CD4-positive, alpha-beta memory T cell (primary cell): ENCODE measurements around the gene RBM8A. TPM values are rescaled to one million over a fixed set of nuclear protein-coding genes. Genes with fewer than 3 reads are reported as not detected.

Source experiments
- CTCF ChIA-PET: fragments of 350-600 bp; sonication (Branson Sonifier 250); formaldehyde crosslinking; loops from one replicate; lab custom pipeline; 2021; ENCODE audit warnings: inconsistent platforms; ENCODE audit not compliant: partially characterized antibody; lab: Charles Lee
- POLR2A ChIA-PET: fragments of 350-600 bp; sonication (Branson Sonifier 250); formaldehyde crosslinking; loops from one replicate; lab custom pipeline; 2021; ENCODE audit not compliant: partially characterized antibody; lab: Charles Lee
- DNase-seq, 5 donors: peaks; one replicate each; pipeline versions ENCODE4 v3.0.0 to v3.0.0-alpha.2; 2020 to 2022; ENCODE audit warnings: mixed read lengths in 1 of 5
- H3K27ac ChIP-seq: one replicate; pipeline ENCODE4 v1.7.0; 2013; ENCODE audit warnings: low read depth, low read length
- H3K27me3 ChIP-seq: 2 replicates; pipeline ENCODE4 v1.7.0; 2013; ENCODE audit warnings: mild to moderate bottlenecking, low read length, moderate library complexity; ENCODE audit not compliant: insufficient read depth
- H3K36me3 ChIP-seq: 2 replicates; pipeline ENCODE4 v1.7.0; 2013; ENCODE audit warnings: mild to moderate bottlenecking, low read length, moderate library complexity; ENCODE audit not compliant: insufficient read depth
- H3K4me1 ChIP-seq: 2 replicates; pipeline ENCODE4 v1.7.0; 2013; ENCODE audit warnings: mild to moderate bottlenecking, low read length, moderate library complexity; ENCODE audit not compliant: insufficient read depth
- H3K4me3 ChIP-seq, 2 donors: one replicate each; pipeline ENCODE4 v1.7.0; 2013; ENCODE audit warnings: low read length in 2 of 2, mild to moderate bottlenecking in 1 of 2
- H3K9me3 ChIP-seq, 2 donors: one replicate each; pipeline ENCODE4 v1.7.0; 2013; ENCODE audit warnings: low read length in 2 of 2, control low read depth in 1 of 2; ENCODE audit not compliant: control insufficient read depth in 1 of 2
- H3K27ac Mint-ChIP-seq, 7 donors: one replicate each; pipeline ENCODE4 v1.8.0; 2020 to 2021; ENCODE audit warnings: mixed read lengths in 7 of 7, mild to moderate bottlenecking in 6 of 7, inconsistent platforms in 3 of 7, moderate library complexity in 3 of 7
- H3K27me3 Mint-ChIP-seq, 2 donors: one replicate each; pipeline ENCODE4 v1.8.0; 2020 to 2021; ENCODE audit warnings: mixed read lengths in 2 of 2
- H3K36me3 Mint-ChIP-seq, 2 donors: one replicate each; pipeline ENCODE4 v1.8.0; 2020 to 2021; ENCODE audit warnings: mixed read lengths in 2 of 2, inconsistent platforms in 1 of 2, mild to moderate bottlenecking in 1 of 2
- H3K4me1 Mint-ChIP-seq, 4 donors: one replicate each; pipeline ENCODE4 v1.8.0; 2020 to 2021; ENCODE audit warnings: mixed read lengths in 4 of 4, mild to moderate bottlenecking in 1 of 4
- H3K4me3 Mint-ChIP-seq, 8 donors: one replicate each; pipeline ENCODE4 v1.8.0; 2020 to 2021; ENCODE audit warnings: mixed read lengths in 8 of 8, mild to moderate bottlenecking in 7 of 8, moderate library complexity in 6 of 8, inconsistent platforms in 3 of 8
- H3K9me3 Mint-ChIP-seq, 8 donors: one replicate each; pipeline ENCODE4 v1.8.0; 2020 to 2021; ENCODE audit warnings: mixed read lengths in 8 of 8, mild to moderate bottlenecking in 5 of 8, inconsistent platforms in 3 of 8, moderate library complexity in 1 of 8
- intact Hi-C: fragments of 100-400 bp; cut with micrococcal nuclease; formaldehyde crosslinking; loops from one replicate; pipeline ENCODE4 v1.15.1; 2023
- polyA plus RNA-seq, 2 donors: library from polyadenylated mRNA; unstranded; fragments of 300-500 nt; fragmentation: Illumina TruSeq; gene quantifications; one replicate each; pipeline ENCODE4 v1.2.3, GENCODE V29; 2021
- total RNA-seq, 2 experiments: library from RNA; stranded (reverse); gene quantifications; one replicate each; pipeline ENCODE4 v1.2.3, GENCODE V29; 2021

The RBM8A gene
- total and polyA plus RNA-seq, 4 experiments from 2014 or later: 116 to 169 (median 126) TPM

- H3K4me3 Mint-ChIP-seq: no peak overlapping the region
- POLR2A ChIA-PET: interaction anchor here (1.4 kb wide), 1 partner anchor 32 kb away, joined by 3 read pairs; the partner anchor contains the start of gene RBM8A
- intact Hi-C loops: no loop called here
Observed at GRCh38 chr1:145895471-145895870, 31.8 kb downstream of the RBM8A start.

GRCh38 chr1:145893306-145894055 lies 33.8 kb downstream of the RBM8A start:
- H3K9me3 ChIP-seq: no peaks in the 10 kb centered on the region
- intact Hi-C loops: no loop called here
- POLR2A ChIA-PET: interaction anchor here (2.8 kb wide), 1 partner anchor 34 kb away, joined by 12 read pairs; the partner anchor contains the start of gene PIAS3
- no peaks in the 10 kb centered on the region for H3K4me1 ChIP-seq
- no peak overlapping the region for H3K4me3 ChIP-seq
- H3K36me3 Mint-ChIP-seq: peaks cover 3 to 7% of the 10 kb centered on the region in 2 donors
- H3K27me3 ChIP-seq: no peaks in the 10 kb centered on the region
- no peak for DNase-seq
- H3K27me3 Mint-ChIP-seq: no peaks in the 10 kb centered on the region
- H3K36me3 ChIP-seq: no peaks in the 10 kb centered on the region
- H3K27ac ChIP-seq: no peak overlapping the region
- peak overlapping the region in 1 of 8 donors; percentile 43 for H3K4me3 Mint-ChIP-seq
- CTCF ChIA-PET: interaction anchor here (1.4 to 4.4 kb wide), 10 partner anchors 9 to 124 kb away, joined by 4 to 43 read pairs (median 12); partner anchors contain the start of genes LIX1L and NUDT17
- H3K4me1 Mint-ChIP-seq: no peaks in the 10 kb centered on the region
- H3K27ac Mint-ChIP-seq: peak overlapping the region in 1 of 7 donors; percentile 42
- H3K9me3 Mint-ChIP-seq: no peaks in the 10 kb centered on the region

More at GRCh38 chr1:145895471-145895870, 31.8 kb downstream of the RBM8A start:
- no peaks in the 10 kb centered on the region for H3K4me1 Mint-ChIP-seq
- H3K27me3 ChIP-seq: no peaks in the 10 kb centered on the region
- no peak overlapping the region for H3K4me3 ChIP-seq
- peaks cover 3 to 7% of the 10 kb centered on the region in 2 donors for H3K36me3 Mint-ChIP-seq
- H3K9me3 ChIP-seq: no peaks in the 10 kb centered on the region
- H3K9me3 Mint-ChIP-seq: no peaks in the 10 kb centered on the region
- no peaks in the 10 kb centered on the region for H3K36me3 ChIP-seq
- H3K27ac ChIP-seq: no peak overlapping the region
- no peaks in the 10 kb centered on the region for H3K27me3 Mint-ChIP-seq
- no peaks in the 10 kb centered on the region for H3K4me1 ChIP-seq
- CTCF ChIA-PET: interaction anchor here (0.7 to 2.0 kb wide), 6 partner anchors 13 to 119 kb away, joined by 3 to 6 read pairs (median 3); no protein-coding TSS in a partner anchor
- H3K27ac Mint-ChIP-seq: no peak overlapping the region
- no peak for DNase-seq

DNA sequence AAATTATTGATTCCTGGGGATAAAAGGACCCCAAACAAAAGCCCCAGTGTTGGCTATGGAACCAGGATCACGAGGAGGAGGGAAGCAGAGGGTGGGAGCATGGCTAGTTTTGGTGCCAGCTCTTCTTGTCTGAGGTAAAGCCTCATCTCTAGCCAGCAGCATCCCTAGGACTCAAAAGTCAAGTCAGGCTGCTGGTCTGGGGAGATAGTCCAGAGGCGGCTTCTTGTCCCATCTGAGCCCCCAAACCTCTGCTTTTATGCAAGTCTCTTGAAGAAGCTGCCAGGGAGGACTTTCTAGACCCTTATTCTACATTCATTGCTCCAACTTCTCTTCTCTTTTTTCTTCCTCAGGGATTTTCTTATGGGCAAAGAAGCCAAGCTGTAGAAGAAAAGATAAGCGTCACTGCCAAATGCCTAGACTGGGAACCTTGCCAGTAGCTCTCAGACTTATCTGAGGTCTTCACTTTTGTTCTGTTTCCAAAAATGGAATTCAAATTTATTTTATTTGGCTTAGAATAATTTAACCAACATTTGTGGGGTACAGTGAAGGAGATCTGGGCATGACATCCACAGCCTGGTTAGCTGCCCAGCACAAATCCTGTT lies 34.7 kb downstream of the RBM8A start:
- Mint-ChIP-seq H3K36me3 (peaks cover 3% of the 10 kb centered on the region in 2 donors), H3K27ac (no peak overlapping the region), H3K9me3 (no peaks in the 10 kb centered on the region), H3K27me3 (no peaks in the 10 kb centered on the region), H3K4me3 (no peak overlapping the region), H3K4me1 (no peaks in the 10 kb centered on the region)
- intact Hi-C loops: no loop called here
- no peaks in the 10 kb centered on the region for H3K4me1 ChIP-seq
- POLR2A ChIA-PET: interaction anchor here (0.7 to 2.8 kb wide), 4 partner anchors 26 to 115 kb away, joined by 3 to 12 read pairs (median 6); partner anchors contain the start of genes NUDT17 and PIAS3
- DNase-seq: no peak
- H3K9me3 ChIP-seq: no peaks in the 10 kb centered on the region
- CTCF ChIA-PET: interaction anchor here (0.6 to 4.4 kb wide), 20 partner anchors 9 to 134 kb away, joined by 3 to 43 read pairs (median 6); partner anchors contain the start of genes ITGA10, LIX1L, NUDT17 and RBM8A
- H3K36me3 ChIP-seq: no peaks in the 10 kb centered on the region
- no peak overlapping the region for H3K4me3 ChIP-seq
- no peak overlapping the region for H3K27ac ChIP-seq
- H3K27me3 ChIP-seq: no peaks in the 10 kb centered on the region

- Histone ChIP-seq H3K27me3 (no peaks in the 10 kb centered on the region), H3K9me3 (no peaks in the 10 kb centered on the region), H3K27ac (no peak overlapping the region), H3K36me3 (no peaks in the 10 kb centered on the region), H3K4me3 (no peak overlapping the region), H3K4me1 (no peaks in the 10 kb centered on the region)
- Mint-ChIP-seq H3K27me3 (peaks cover 0 to under 1% of the 10 kb centered on the region in 2 donors), H3K9me3 (no peaks in the 10 kb centered on the region), H3K4me1 (peaks cover 0 to 2% (median under 1%) of the 10 kb centered on the region in 4 donors), H3K27ac (no peak overlapping the region), H3K4me3 (no peak overlapping the region), H3K36me3 (no peaks in the 10 kb centered on the region)
- POLR2A ChIA-PET: interaction anchor here (0.7 to 2.8 kb wide), 6 partner anchors 27 to 115 kb away, joined by 3 to 12 read pairs (median 4); partner anchors contain the start of genes NUDT17, PIAS3 and RBM8A
- intact Hi-C loops: loop anchor here (1.0 kb wide), 1 partner anchor 121 kb away; no protein-coding TSS in a partner anchor
- DNase-seq: peak; percentile 21 to 50 (median 38)
- CTCF ChIA-PET: interaction anchor here (0.7 to 4.4 kb wide), 23 partner anchors 10 to 134 kb away, joined by 3 to 43 read pairs (median 5); partner anchors contain the start of genes HJV, ITGA10, LIX1L and NUDT17
Observed at GRCh38 chr1:145891587-145892485, 35.4 kb downstream of the RBM8A start.

DNA sequence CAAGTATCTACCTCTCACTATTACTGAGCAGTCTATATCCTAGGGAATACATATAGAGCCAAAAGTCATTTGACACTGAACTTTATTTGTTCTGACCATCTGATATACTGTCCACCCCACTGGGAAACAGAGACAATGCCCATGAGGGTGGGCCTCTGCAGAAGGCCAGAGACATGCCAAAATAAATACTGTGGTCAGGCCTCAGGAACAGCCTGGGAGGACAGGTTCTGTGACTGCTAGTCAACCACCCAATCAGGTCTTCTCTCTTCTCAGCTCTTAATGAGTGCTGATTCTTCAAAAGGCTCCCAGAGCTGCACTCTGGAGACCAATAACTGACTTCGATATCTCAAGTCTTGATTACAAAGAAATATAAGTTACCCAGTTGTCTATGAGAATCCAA lies 36.1 kb downstream of the RBM8A start:
- H3K9me3 ChIP-seq: no peaks in the 10 kb centered on the region
- Mint-ChIP-seq H3K36me3 (no peaks in the 10 kb centered on the region), H3K9me3 (no peaks in the 10 kb centered on the region), H3K4me1 (peaks cover 2 to 9% (median 3%) of the 10 kb centered on the region in 4 donors), H3K27ac (no peak overlapping the region), H3K4me3 (no peak overlapping the region), H3K27me3 (peaks cover 0 to 2% of the 10 kb centered on the region in 2 donors)
- no peak overlapping the region for H3K4me3 ChIP-seq
- CTCF ChIA-PET: interaction anchor here (0.7 to 4.4 kb wide), 16 partner anchors 11 to 135 kb away, joined by 3 to 43 read pairs (median 8); partner anchors contain the start of genes HJV, ITGA10, LIX1L and NUDT17
- POLR2A ChIA-PET: interaction anchor here (0.7 to 2.8 kb wide), 5 partner anchors 32 to 116 kb away, joined by 4 to 12 read pairs (median 4); partner anchors contain the start of genes NUDT17, PIAS3 and RBM8A
- DNase-seq: no peak
- H3K36me3 ChIP-seq: no peaks in the 10 kb centered on the region
- no peak overlapping the region for H3K27ac ChIP-seq
- no peaks in the 10 kb centered on the region for H3K27me3 ChIP-seq
- H3K4me1 ChIP-seq: peaks cover 3% of the 10 kb centered on the region
- intact Hi-C loops: loop anchor here (1.0 kb wide), 1 partner anchor 122 kb away; no protein-coding TSS in a partner anchor

GRCh38 chr1:145889722-145890121 lies 37.6 kb downstream of the RBM8A start:
- intact Hi-C loops: no loop called here
- peaks cover 10 to 23% (median 12%) of the 10 kb centered on the region in 4 donors for H3K4me1 Mint-ChIP-seq
- no peaks in the 10 kb centered on the region for H3K36me3 Mint-ChIP-seq
- no peak overlapping the region for H3K4me3 ChIP-seq
- no peaks in the 10 kb centered on the region for H3K9me3 ChIP-seq
- H3K4me3 Mint-ChIP-seq: no peak overlapping the region
- H3K27ac ChIP-seq: no peak overlapping the region
- no peaks in the 10 kb centered on the region for H3K36me3 ChIP-seq
- H3K9me3 Mint-ChIP-seq: no peaks in the 10 kb centered on the region
- no peak for DNase-seq
- POLR2A ChIA-PET: interaction anchor here (1.0 kb wide), 1 partner anchor 24 kb away, joined by 3 read pairs; no protein-coding TSS in a partner anchor
- no peaks in the 10 kb centered on the region for H3K27me3 ChIP-seq
- CTCF ChIA-PET: interaction anchor here (0.6 to 11.4 kb wide), 3 partner anchors 26 to 124 kb away, joined by 3 to 78 read pairs (median 43); partner anchors contain the start of gene NUDT17
- H3K27me3 Mint-ChIP-seq: peaks cover 4 to 9% of the 10 kb centered on the region in 2 donors
- H3K4me1 ChIP-seq: peaks cover 13% of the 10 kb centered on the region
- H3K27ac Mint-ChIP-seq: no peak overlapping the region
